Nephron (organoid): ENCODE results near the gene FAM53C.

Experiments used
- H3K27ac Mint-ChIP-seq, 3 experiments: 2 replicates each; pipeline ENCODE4 v1.8.0; 2020; ENCODE audit warnings: mixed read lengths in 3 of 3, mild to moderate bottlenecking in 2 of 3, moderate library complexity in 1 of 3
- H3K27me3 Mint-ChIP-seq: 2 replicates; pipeline ENCODE4 v1.8.0; 2021; ENCODE audit warnings: low read depth, mild to moderate bottlenecking, moderate library complexity, mixed read lengths
- H3K36me3 Mint-ChIP-seq: 2 replicates; pipeline ENCODE4 v1.8.0; 2020; ENCODE audit warnings: low read depth, mixed read lengths
- H3K4me1 Mint-ChIP-seq: 2 replicates; pipeline ENCODE4 v1.8.0; 2020; ENCODE audit warnings: mixed read lengths
- H3K4me3 Mint-ChIP-seq, 3 experiments: 2 replicates each; pipeline ENCODE4 v1.8.0; 2020; ENCODE audit warnings: mild to moderate bottlenecking in 3 of 3, mixed read lengths in 3 of 3, moderate library complexity in 2 of 3
- H3K9me3 Mint-ChIP-seq: 2 replicates; pipeline ENCODE4 v1.8.0; 2020; ENCODE audit warnings: mixed read lengths
- TF ChIP-seq, protein P1 (sequence below), 3 experiments: fragments of 200-600 bp; sonication (generic); IDR thresholded peaks; one replicate each; pipeline ENCODE4 v1.5.0; 2021; ENCODE audit warnings: antibody characterized with exemption in 3 of 3; ENCODE audit not compliant: unreplicated experiment in 3 of 3

Gene FAM53C

DNA sequence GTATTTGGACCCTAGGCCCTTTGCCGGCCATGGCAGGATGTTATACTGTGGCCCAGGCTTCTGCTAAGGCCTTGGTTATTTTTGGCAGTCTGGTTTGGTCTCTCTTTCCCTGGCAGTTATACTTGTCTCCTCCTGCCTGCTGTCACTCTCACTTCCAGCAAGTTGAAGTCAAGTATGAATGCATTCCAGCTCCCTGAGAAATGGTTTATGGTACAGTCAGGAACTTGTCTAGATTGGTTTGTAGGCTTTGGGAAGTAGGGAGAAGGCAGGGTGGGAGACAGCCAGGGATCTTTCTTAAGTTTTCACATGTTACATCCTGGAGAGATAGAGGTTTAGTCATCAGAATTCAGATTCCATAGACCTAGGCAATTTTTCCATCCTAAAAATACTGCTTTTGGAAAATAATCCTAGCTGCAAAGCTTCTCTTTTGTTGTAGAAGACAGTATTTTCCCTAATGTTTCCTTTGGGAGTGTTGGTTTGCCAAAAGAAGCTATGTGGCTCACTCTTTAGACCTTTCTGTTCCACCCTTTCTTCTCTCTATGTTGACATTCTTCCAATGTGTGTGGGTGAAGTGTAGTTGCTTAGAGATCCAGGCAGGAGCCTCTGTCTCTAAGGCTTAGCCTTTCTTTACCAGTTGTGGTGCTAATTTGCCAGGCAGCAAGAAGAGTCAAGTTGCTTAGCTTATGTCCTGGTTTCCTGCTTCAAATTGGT is 11.9 kb downstream of the FAM53C start:
- H3K9me3 Mint-ChIP-seq, result peaks cover 10% of the 10 kb centered on the region
- peaks cover 60% of the 10 kb centered on the region for H3K36me3 Mint-ChIP-seq
- peaks cover 16% of the 10 kb centered on the region for H3K4me1 Mint-ChIP-seq
- H3K27me3 Mint-ChIP-seq, result no peaks in the 10 kb centered on the region
- TF ChIP-seq, protein P1, sequence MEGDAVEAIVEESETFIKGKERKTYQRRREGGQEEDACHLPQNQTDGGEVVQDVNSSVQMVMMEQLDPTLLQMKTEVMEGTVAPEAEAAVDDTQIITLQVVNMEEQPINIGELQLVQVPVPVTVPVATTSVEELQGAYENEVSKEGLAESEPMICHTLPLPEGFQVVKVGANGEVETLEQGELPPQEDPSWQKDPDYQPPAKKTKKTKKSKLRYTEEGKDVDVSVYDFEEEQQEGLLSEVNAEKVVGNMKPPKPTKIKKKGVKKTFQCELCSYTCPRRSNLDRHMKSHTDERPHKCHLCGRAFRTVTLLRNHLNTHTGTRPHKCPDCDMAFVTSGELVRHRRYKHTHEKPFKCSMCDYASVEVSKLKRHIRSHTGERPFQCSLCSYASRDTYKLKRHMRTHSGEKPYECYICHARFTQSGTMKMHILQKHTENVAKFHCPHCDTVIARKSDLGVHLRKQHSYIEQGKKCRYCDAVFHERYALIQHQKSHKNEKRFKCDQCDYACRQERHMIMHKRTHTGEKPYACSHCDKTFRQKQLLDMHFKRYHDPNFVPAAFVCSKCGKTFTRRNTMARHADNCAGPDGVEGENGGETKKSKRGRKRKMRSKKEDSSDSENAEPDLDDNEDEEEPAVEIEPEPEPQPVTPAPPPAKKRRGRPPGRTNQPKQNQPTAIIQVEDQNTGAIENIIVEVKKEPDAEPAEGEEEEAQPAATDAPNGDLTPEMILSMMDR (IDR thresholded peaks at IDR 0.05; ENCODE audit: unreplicated experiment in 3 of 3), result no peak
- peak overlapping the region; percentile 64 to 91 (median 77) for H3K4me3 Mint-ChIP-seq
- H3K27ac Mint-ChIP-seq, result peak overlapping the region; percentile 61 to 71 (median 70)

DNA sequence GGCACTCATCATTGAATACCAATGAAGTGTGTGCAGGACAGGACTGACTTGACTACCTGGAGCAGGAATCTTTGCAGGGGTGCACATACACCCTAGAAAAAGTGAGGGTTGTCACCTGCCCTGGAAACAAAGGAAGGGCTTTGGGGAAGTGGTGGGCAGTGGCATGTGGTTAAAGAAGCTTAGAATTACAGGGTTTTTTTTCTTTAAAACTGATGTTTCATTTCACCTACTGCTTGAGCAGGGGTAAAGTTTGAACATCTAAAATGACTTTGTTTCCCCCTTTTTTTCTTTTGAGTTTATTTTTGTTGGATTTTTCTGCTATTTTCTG is 12.5 kb downstream of the FAM53C start:
- H3K36me3 Mint-ChIP-seq, result peaks cover 54% of the 10 kb centered on the region
- H3K9me3 Mint-ChIP-seq, result peaks cover 10% of the 10 kb centered on the region
- TF ChIP-seq, protein P1 (IDR thresholded peaks at IDR 0.05; ENCODE audit: unreplicated experiment in 3 of 3), result no peak
- peak overlapping the region; percentile 61 to 71 (median 70) for H3K27ac Mint-ChIP-seq
- H3K27me3 Mint-ChIP-seq, result no peaks in the 10 kb centered on the region
- H3K4me3 Mint-ChIP-seq, result peak overlapping the region; percentile 64 to 91 (median 77)
- peaks cover 21% of the 10 kb centered on the region for H3K4me1 Mint-ChIP-seq

DNA sequence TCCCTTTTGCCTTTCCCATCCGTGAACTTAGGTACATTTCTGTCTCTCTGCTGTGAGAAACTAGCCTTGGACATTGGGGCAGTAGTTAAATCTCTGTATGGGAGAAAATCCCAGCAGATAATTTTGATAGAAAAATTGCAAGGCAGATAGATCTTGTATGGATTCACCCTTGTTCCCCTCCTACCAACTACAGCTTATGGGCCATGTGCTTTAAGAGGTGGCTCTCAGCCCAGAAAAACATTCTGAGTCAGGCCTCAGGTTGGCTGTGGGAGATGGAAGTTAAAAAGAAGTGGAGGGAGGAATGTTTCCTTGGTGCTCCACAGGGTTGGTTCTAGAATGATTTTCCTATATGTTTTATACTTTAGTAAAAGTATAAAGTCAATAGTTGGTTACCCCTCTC is 13.0 kb downstream of the FAM53C start:
- Mint-ChIP-seq H3K4me1 (peaks cover 26% of the 10 kb centered on the region), H3K36me3 (peaks cover 49% of the 10 kb centered on the region), H3K27me3 (no peaks in the 10 kb centered on the region), H3K27ac (peak overlapping the region; percentile 34 to 71 (median 70)), H3K9me3 (peaks cover 10% of the 10 kb centered on the region), H3K4me3 (peak overlapping the region; percentile 64 to 91 (median 77))
- TF ChIP-seq, protein P1 (IDR thresholded peaks at IDR 0.05; ENCODE audit: unreplicated experiment in 3 of 3), result no peak

DNA sequence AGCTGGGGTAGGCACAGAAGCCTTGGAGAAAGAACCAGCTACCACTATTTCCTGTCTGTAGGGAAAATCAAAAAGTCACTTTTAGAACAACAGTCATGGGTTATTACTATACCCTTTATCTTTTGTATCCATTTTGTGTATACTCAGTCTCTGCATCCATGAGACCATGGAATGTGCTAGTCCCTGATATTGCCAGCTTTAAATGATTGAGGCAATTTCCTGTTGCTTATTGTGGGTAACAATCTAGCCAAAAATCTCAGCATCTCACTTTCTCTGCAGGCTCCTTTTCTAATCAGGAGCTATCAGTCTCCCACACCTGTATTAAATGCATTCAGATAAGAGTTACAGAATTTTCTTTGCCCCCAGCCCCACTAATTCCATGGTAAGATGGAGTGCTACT is 13.5 kb downstream of the FAM53C start:
- H3K4me1 Mint-ChIP-seq, result peaks cover 30% of the 10 kb centered on the region
- H3K27me3 Mint-ChIP-seq, result no peaks in the 10 kb centered on the region
- H3K9me3 Mint-ChIP-seq, result peaks cover 10% of the 10 kb centered on the region
- peaks cover 47% of the 10 kb centered on the region for H3K36me3 Mint-ChIP-seq
- TF ChIP-seq, protein P1 (IDR thresholded peaks at IDR 0.05; ENCODE audit: unreplicated experiment in 3 of 3), result no peak
- H3K27ac Mint-ChIP-seq, result peak overlapping the region; percentile 71 to 92 (median 86)
- H3K4me3 Mint-ChIP-seq, result peak overlapping the region; percentile 81 to 92 (median 91)

DNA sequence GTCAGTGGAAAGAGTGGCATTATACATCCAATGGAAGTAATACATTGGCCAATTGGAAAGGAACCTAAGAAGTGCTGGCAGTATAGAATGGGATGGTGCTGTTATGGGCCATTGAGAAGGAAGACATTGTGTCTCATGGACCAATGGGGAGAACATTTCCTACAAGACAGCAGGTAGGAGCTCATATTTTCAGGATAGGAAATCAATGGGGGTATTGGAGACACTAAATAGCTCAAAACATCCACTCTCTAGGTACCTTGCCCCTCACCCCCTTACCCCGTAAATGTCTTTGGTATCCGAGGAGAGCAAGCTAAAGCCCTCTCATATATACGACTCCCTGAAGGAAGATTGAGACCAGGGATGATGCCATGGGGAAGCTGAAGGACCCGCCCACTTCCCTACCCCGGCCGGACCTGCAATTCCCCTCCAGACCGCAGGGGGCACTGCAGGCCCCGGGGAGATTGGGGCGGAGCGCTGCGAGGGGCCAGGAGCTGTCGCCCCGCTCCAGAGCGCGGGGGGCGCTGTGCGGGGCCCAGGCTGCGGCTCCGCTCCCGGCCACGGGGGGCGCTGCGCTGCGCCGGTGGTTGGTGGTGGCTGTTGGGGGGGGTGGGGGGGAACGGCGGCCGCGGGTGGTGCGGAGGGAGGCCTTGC is 14.1 kb downstream of the FAM53C start, which contains the start of gene KDM3B:
Gene KDM3B, plus strand, starts transcription at position 615 of the 651 bp plus-strand sequence. CDS start 111 bp downstream, outside the sequence.
- no peaks in the 10 kb centered on the region for H3K27me3 Mint-ChIP-seq
- peak within 1 kb of the TSS; percentile 92 to 100 (median 98) for H3K4me3 Mint-ChIP-seq
- TF ChIP-seq, protein P1 (IDR thresholded peaks at IDR 0.05; ENCODE audit: unreplicated experiment in 3 of 3), result peak; percentile 99 to 100 (median 99)
- peaks cover 40% of the 10 kb centered on the region for H3K36me3 Mint-ChIP-seq
- peaks cover 30% of the 10 kb centered on the region for H3K4me1 Mint-ChIP-seq
- H3K27ac Mint-ChIP-seq, result peak within 1 kb of the TSS; percentile 97 to 99 (median 99)
- peaks cover 10% of the 10 kb centered on the region for H3K9me3 Mint-ChIP-seq
